ENCODE measurements around the gene ABCC4. TPM values are rescaled to one million over a fixed set of nuclear protein-coding genes. Genes with fewer than 3 reads are reported as not detected.

ABCC4 gene
- total RNA-seq, 2 donors from 2014 or later: 11.4 to 14.7 TPM

- DNase-seq: no peak
- intact Hi-C loops (cut with DNase I): no loop called here
- Histone ChIP-seq H3K36me3 (no peaks in the 10 kb centered on the region), H3K27ac (no peak overlapping the region), H3K4me3 (no peak overlapping the region), H3K27me3 (no peaks in the 10 kb centered on the region), H3K9me3 (no peaks in the 10 kb centered on the region), H3K9ac (ENCODE audit: low read depth in 2 of 2, low read length in 2 of 2) (no peak overlapping the region), H3K4me1 (no peaks in the 10 kb centered on the region)
- TF ChIP-seq CTCF (IDR thresholded peaks at IDR 0.05): no peak
These were observed 189.6 kb downstream of the ABCC4 start for GRCh38 chr13:95111608-95112007.

GRCh38 chr13:95106562-95106961, 194.7 kb downstream of the ABCC4 start:
- intact Hi-C loops (cut with DNase I): no loop called here
- Histone ChIP-seq H3K27ac (no peak overlapping the region), H3K9ac (ENCODE audit: low read depth in 2 of 2, low read length in 2 of 2) (no peak overlapping the region), H3K9me3 (no peaks in the 10 kb centered on the region), H3K4me3 (no peak overlapping the region), H3K4me1 (no peaks in the 10 kb centered on the region), H3K36me3 (no peaks in the 10 kb centered on the region), H3K27me3 (no peaks in the 10 kb centered on the region)
- TF ChIP-seq CTCF (IDR thresholded peaks at IDR 0.05): no peak
- no peak for DNase-seq

GRCh38 chr13:95100525-95101433, 200.5 kb downstream of the ABCC4 start:
- TF ChIP-seq CTCF (IDR thresholded peaks at IDR 0.05): no peak
- Histone ChIP-seq H3K9ac (ENCODE audit: low read depth in 2 of 2, low read length in 2 of 2) (no peak overlapping the region), H3K4me3 (no peak overlapping the region), H3K4me1 (no peaks in the 10 kb centered on the region), H3K36me3 (no peaks in the 10 kb centered on the region), H3K27me3 (no peaks in the 10 kb centered on the region), H3K9me3 (no peaks in the 10 kb centered on the region), H3K27ac (no peak overlapping the region)
- intact Hi-C loops (cut with DNase I): no loop called here
- DNase-seq: no peak

- Histone ChIP-seq H3K9me3 (no peaks in the 10 kb centered on the region), H3K36me3 (no peaks in the 10 kb centered on the region), H3K9ac (ENCODE audit: low read depth in 2 of 2, low read length in 2 of 2) (no peak overlapping the region), H3K27ac (no peak overlapping the region), H3K4me1 (no peaks in the 10 kb centered on the region), H3K27me3 (no peaks in the 10 kb centered on the region), H3K4me3 (no peak overlapping the region)
- no peak for DNase-seq
- intact Hi-C loops (cut with DNase I): no loop called here
- TF ChIP-seq CTCF (IDR thresholded peaks at IDR 0.05): no peak
These were observed 201.7 kb downstream of the ABCC4 start for GRCh38 chr13:95099541-95099940.

GRCh38 chr13:95098916-95099315, 202.3 kb downstream of the ABCC4 start:
- Histone ChIP-seq H3K9me3 (no peaks in the 10 kb centered on the region), H3K9ac (ENCODE audit: low read depth in 2 of 2, low read length in 2 of 2) (no peak overlapping the region), H3K27ac (no peak overlapping the region), H3K27me3 (no peaks in the 10 kb centered on the region), H3K4me1 (no peaks in the 10 kb centered on the region), H3K4me3 (no peak overlapping the region), H3K36me3 (no peaks in the 10 kb centered on the region)
- intact Hi-C loops (cut with DNase I): no loop called here
- TF ChIP-seq CTCF (IDR thresholded peaks at IDR 0.05): no peak
- no peak for DNase-seq
